Left lung (tissue), 10 donors: Measurements from ENCODE around the gene MIGA2. TPM values are rescaled to one million over a fixed set of nuclear protein-coding genes. Genes with fewer than 3 reads are reported as not detected.
A peak's percentile ranks its signal among the peaks of the same experiment; 100 is the strongest.
"Not testable (repeated sequence)": the region's sequence is repeated elsewhere in the genome, so short reads cannot be mapped to it uniquely, and the experiment has no call there.

ENCODE experiments used
- ATAC-seq: fragments of 200-7000 bp; cut with Tn5 transposase; one replicate; pipeline ENCODE4 v1.9.1; 2020; ENCODE audit warnings: moderate library complexity
- DNase-seq, 4 donors: peaks; one replicate each; pipeline ENCODE4 v3.0.0-alpha.2; 2013 to 2020
- H3K27ac ChIP-seq, 2 donors: fragments of 200-600 bp; sonication (generic) in 1 of 2; one replicate each; pipeline versions ENCODE4 v1.5.0 to v1.8.0; 2020 to 2021
- H3K27me3 ChIP-seq, 2 donors: fragments of 200-600 bp; sonication (generic) in 1 of 2; one replicate each; pipeline versions ENCODE4 v1.5.0 to v1.8.0; 2020 to 2021
- H3K36me3 ChIP-seq, 2 donors: fragments of 200-600 bp; sonication (generic) in 1 of 2; one replicate each; pipeline versions ENCODE4 v1.5.0 to v1.8.0; 2020 to 2021
- H3K4me1 ChIP-seq, 2 donors: fragments of 200-600 bp; one replicate each; pipeline ENCODE4 v1.8.0; 2021
- H3K4me3 ChIP-seq, 2 donors: fragments of 200-600 bp; sonication (generic) in 1 of 2; one replicate each; pipeline versions ENCODE4 v1.5.0 to v1.8.0; 2020 to 2021; ENCODE audit warnings: mild to moderate bottlenecking in 1 of 2
- H3K9me3 ChIP-seq, 2 donors: fragments of 200-600 bp; sonication (generic) in 1 of 2; one replicate each; pipeline versions ENCODE4 v1.5.0 to v1.8.0; 2020 to 2021
- intact Hi-C, 2 donors: fragments of 100-400 bp; cut with DNase I; formaldehyde crosslinking; loops; one replicate each; pipeline versions ENCODE4 v1.11.2 to v1.14.2; 2022
- polyA plus RNA-seq, 6 donors: library from polyadenylated mRNA; unstranded; fragments of 120-200 nt; gene quantifications; one replicate each; pipeline ENCODE4 v1.2.1, GENCODE V29; 2013; ENCODE audit not compliant: insufficient read length in 6 of 6
- total RNA-seq, 2 donors: library from RNA; stranded (reverse); fragmentation: NEBNext Ultra II Directional; extraction: Animal tissue kit (Norgen Biotek cat#: 25700); gene quantifications; one replicate each; pipeline ENCODE4 v1.2.1, GENCODE V29; 2021
- TF ChIP-seq, protein P1 (sequence below), 2 donors: fragments of 200-600 bp; sonication (generic) in 1 of 2; IDR thresholded peaks; one replicate each; pipeline versions ENCODE4 v1.5.0 to v1.8.0; 2021; ENCODE audit warnings: antibody characterized with exemption in 2 of 2
- donor health status: DM: no; HTN: yes; CAD: no.
- donor health status: DM: no; HTN: no; CAD: no.

Gene MIGA2
- total and polyA plus RNA-seq, 8 donors, result 15.9 to 28.6 (median 19.3) TPM

- no peak overlapping the region for H3K27ac ChIP-seq
- no peak overlapping the region for H3K4me3 ChIP-seq
- intact Hi-C loops, result no loop called here
- TF ChIP-seq, protein P1, sequence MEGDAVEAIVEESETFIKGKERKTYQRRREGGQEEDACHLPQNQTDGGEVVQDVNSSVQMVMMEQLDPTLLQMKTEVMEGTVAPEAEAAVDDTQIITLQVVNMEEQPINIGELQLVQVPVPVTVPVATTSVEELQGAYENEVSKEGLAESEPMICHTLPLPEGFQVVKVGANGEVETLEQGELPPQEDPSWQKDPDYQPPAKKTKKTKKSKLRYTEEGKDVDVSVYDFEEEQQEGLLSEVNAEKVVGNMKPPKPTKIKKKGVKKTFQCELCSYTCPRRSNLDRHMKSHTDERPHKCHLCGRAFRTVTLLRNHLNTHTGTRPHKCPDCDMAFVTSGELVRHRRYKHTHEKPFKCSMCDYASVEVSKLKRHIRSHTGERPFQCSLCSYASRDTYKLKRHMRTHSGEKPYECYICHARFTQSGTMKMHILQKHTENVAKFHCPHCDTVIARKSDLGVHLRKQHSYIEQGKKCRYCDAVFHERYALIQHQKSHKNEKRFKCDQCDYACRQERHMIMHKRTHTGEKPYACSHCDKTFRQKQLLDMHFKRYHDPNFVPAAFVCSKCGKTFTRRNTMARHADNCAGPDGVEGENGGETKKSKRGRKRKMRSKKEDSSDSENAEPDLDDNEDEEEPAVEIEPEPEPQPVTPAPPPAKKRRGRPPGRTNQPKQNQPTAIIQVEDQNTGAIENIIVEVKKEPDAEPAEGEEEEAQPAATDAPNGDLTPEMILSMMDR (IDR thresholded peaks at IDR 0.05), result no peak
- ATAC-seq (no peak), DNase-seq (no peak)
- H3K27me3 ChIP-seq, result no peaks in the 10 kb centered on the region
- no peaks in the 10 kb centered on the region for H3K36me3 ChIP-seq
- peaks cover 14 to 34% of the 10 kb centered on the region in 2 donors for H3K4me1 ChIP-seq
- H3K9me3 ChIP-seq, result no peaks in the 10 kb centered on the region
Observed at GRCh38 chr9:129030191-129030590, 6.2 kb upstream of the MIGA2 start.

DNA sequence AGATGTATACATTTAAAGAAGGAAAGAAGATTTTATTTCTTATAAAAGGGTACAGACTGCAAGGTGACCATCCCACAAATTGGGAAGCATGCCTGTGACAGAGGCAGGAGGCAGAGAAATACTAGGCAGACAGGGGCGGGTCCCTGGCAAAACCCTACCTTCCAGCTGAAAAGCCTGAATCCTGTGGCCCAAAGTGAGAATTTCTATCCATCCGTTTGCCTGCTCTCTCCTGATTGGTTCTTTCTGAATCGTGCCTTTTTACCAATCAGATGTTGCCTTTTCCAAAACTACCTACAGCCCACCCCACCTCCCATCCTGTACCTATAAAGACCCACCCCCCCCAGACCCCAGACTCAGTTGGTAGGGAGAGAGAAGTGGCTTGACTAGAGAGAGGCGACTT is 4.9 kb upstream of the MIGA2 start:
- no peak for ATAC-seq
- no peaks in the 10 kb centered on the region for H3K36me3 ChIP-seq
- TF ChIP-seq, protein P1 (IDR thresholded peaks at IDR 0.05), result no peak
- DNase-seq, result no peak
- intact Hi-C loops, result no loop called here
- H3K27me3 ChIP-seq, result no peaks in the 10 kb centered on the region
- no peak overlapping the region for H3K4me3 ChIP-seq
- peaks cover 10 to 31% of the 10 kb centered on the region in 2 donors for H3K4me1 ChIP-seq
- no peaks in the 10 kb centered on the region for H3K9me3 ChIP-seq
- H3K27ac ChIP-seq, result no peak overlapping the region

DNA sequence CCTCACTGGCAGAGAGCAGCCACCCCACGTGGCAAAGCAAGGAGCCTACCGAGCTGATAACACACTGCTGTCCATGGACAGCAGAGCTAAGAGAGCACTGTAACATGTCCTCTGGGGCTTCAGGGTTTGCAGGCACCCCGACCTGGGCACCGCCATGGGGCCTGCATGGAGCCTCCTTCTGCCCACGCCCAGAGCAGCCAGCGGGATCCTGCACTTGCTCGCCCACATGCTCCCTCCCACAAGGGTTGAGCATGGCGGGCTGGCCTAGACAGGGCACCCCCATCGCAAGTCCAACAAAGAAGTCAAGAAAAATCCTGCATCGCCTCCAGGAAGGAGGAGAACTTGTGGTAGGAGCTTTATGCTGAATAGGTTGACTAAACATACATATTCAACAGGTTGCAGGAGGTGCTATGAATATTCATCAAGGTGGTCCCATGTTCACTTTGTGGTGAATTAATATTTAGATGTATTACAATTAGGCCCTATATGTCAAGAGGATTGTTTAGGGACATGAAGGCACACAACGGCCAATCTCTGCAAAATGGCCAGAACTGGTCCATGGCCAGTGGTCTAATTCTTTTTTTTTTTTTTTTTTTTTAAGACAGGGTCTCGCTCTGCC is 3.8 kb upstream of the MIGA2 start:
- H3K4me1 ChIP-seq, result peaks cover 6 to 27% of the 10 kb centered on the region in 2 donors
- TF ChIP-seq, protein P1 (IDR thresholded peaks at IDR 0.05), result no peak
- ATAC-seq (no peak), DNase-seq (no peak)
- H3K27ac ChIP-seq, result no peak overlapping the region
- no peaks in the 10 kb centered on the region for H3K36me3 ChIP-seq
- no peaks in the 10 kb centered on the region for H3K9me3 ChIP-seq
- no peak overlapping the region for H3K4me3 ChIP-seq
- no peaks in the 10 kb centered on the region for H3K27me3 ChIP-seq
- intact Hi-C loops, result no loop called here

DNA sequence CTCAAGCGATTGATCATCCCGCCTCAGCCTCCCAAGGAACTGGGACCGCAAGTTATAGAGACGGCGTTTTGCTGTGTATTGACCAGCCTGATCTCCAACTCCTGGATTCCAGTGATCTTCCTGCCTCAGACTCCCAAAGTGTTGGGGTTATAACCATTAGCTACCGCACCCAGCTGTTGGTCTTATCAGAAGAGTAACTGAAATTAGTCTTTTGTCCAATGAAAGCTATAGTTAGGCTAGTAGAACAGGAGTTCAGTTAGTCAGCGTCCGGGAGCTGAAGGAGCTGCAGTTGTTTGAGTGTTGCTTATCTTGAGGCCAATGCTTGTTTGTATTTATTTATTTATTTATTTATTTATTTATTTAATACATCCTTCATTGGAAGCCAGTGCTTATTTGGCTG is 3.2 kb upstream of the MIGA2 start:
- H3K27me3 ChIP-seq, result no peaks in the 10 kb centered on the region
- no peak overlapping the region for H3K4me3 ChIP-seq
- no peaks in the 10 kb centered on the region for H3K9me3 ChIP-seq
- H3K27ac ChIP-seq, result no peak overlapping the region
- no peaks in the 10 kb centered on the region for H3K36me3 ChIP-seq
- DNase-seq, result no peak
- intact Hi-C loops, result no loop called here
- H3K4me1 ChIP-seq, result peaks cover 9 to 30% of the 10 kb centered on the region in 2 donors
- ATAC-seq, result no peak
- TF ChIP-seq, protein P1 (IDR thresholded peaks at IDR 0.05), result no peak

GRCh38 chr9:129035838-129036237 is 588 bp upstream of the MIGA2 start:
- intact Hi-C loops, H3K36me3 ChIP-seq, H3K9me3 ChIP-seq, DNase-seq, H3K27me3 ChIP-seq: not testable (repeated sequence)
- H3K4me3 ChIP-seq, result peak overlapping the region; percentile 82 to 97
- peak; percentile 35 for ATAC-seq
- H3K27ac ChIP-seq, result peak overlapping the region; percentile 73 to 75
- H3K4me1 ChIP-seq, result peaks cover 9 to 24% of the 10 kb centered on the region in 2 donors
